SH-SY5Y (cell line): Measurements from ENCODE around the gene RPS14.

Experiments
- GATA2 ChIP-seq: IDR thresholded peaks from 2 replicates; pipeline ENCODE4 v1.6.1; 2011; ENCODE audit warnings: mild to moderate bottlenecking, low read depth, low read length
- GATA3 ChIP-seq: IDR thresholded peaks from 2 replicates; pipeline ENCODE4 v1.6.1; 2011; ENCODE audit warnings: low read depth, mild to moderate bottlenecking, low read length, moderate library complexity

GRCh38 chr5:150410524-150411244, 38.9 kb downstream of the RPS14 start:
- TF ChIP-seq GATA2 (no peak), GATA3 (no peak)
